Common myeloid progenitor, CD34-positive (primary cell): ENCODE measurements around the gene CTXND1.

Experiments
- CTCF ChIA-PET: fragments of 350-600 bp; sonication (Branson Sonifier 250); formaldehyde crosslinking; loops from one replicate; lab custom pipeline; 2021; ENCODE audit warnings: antibody characterized with exemption; lab: Charles Lee
- POLR2A ChIA-PET: fragments of 350-600 bp; sonication (Branson Sonifier 250); formaldehyde crosslinking; loops from one replicate; lab custom pipeline; 2021; ENCODE audit warnings: antibody characterized with exemption; lab: Charles Lee
- DNase-seq, 3 donors: peaks; one replicate each; pipeline versions ENCODE4 v3.0.0 to v3.0.0-alpha.2; 2013
- H3K27ac ChIP-seq, 2 experiments: 1 replicate in 1 of 2; 2 replicates in 1 of 2; pipeline ENCODE4 v1.7.0; 2013; ENCODE audit warnings: inconsistent platforms in 2 of 2, low read length in 2 of 2, mild to moderate bottlenecking in 2 of 2, low read depth in 1 of 2, moderate library complexity in 1 of 2; ENCODE audit not compliant: severe bottlenecking in 2 of 2, insufficient read depth in 1 of 2, poor library complexity in 1 of 2
- H3K27me3 ChIP-seq, 5 experiments: replicated peaks in 2 of 5; 1 replicate in 3 of 5; 2 replicates in 2 of 5; pipeline versions ENCODE4 v1.6.1 to v1.7.0; 2013; ENCODE audit warnings: low read length in 4 of 5, mild to moderate bottlenecking in 2 of 5, moderate library complexity in 2 of 5, inconsistent platforms in 1 of 5; ENCODE audit not compliant: insufficient read depth in 5 of 5, control insufficient read depth in 4 of 5
- H3K36me3 ChIP-seq, 4 experiments: 1 replicate in 2 of 4; 2 replicates in 2 of 4; pipeline versions ENCODE4 v1.6.1 to v1.7.0; 2013; ENCODE audit warnings: low read length in 3 of 4, control low read depth in 1 of 4, mild to moderate bottlenecking in 1 of 4; ENCODE audit not compliant: control insufficient read depth in 4 of 4, insufficient read depth in 4 of 4
- H3K4me1 ChIP-seq, 4 experiments: 1 replicate in 3 of 4; 2 replicates in 1 of 4; pipeline versions ENCODE4 v1.6.1 to v1.7.1; 2013; ENCODE audit warnings: low read length in 3 of 4, mild to moderate bottlenecking in 3 of 4, control low read depth in 1 of 4, inconsistent platforms in 1 of 4, moderate library complexity in 1 of 4; ENCODE audit not compliant: control insufficient read depth in 4 of 4, insufficient read depth in 4 of 4; ENCODE audit errors: control extremely low read depth in 1 of 4
- H3K4me3 ChIP-seq, 7 experiments: 1 replicate in 4 of 7; 2 replicates in 3 of 7; pipeline versions ENCODE4 v1.5.1 to v1.7.0; 2013; ENCODE audit warnings: mild to moderate bottlenecking in 7 of 7, low read length in 6 of 7, moderate library complexity in 6 of 7, inconsistent platforms in 2 of 7, low read depth in 2 of 7, control low read depth in 1 of 7; ENCODE audit not compliant: insufficient read depth in 4 of 7, control insufficient read depth in 1 of 7; ENCODE audit errors: extremely low read depth in 1 of 7
- H3K9me3 ChIP-seq, 5 experiments: 1 replicate in 4 of 5; 2 replicates in 1 of 5; pipeline versions ENCODE4 v1.6.1 to v1.7.1; 2013; ENCODE audit warnings: low read length in 4 of 5, mild to moderate bottlenecking in 2 of 5, inconsistent platforms in 1 of 5, low read depth in 1 of 5, moderate library complexity in 1 of 5; ENCODE audit not compliant: control insufficient read depth in 4 of 5, insufficient read depth in 2 of 5; ENCODE audit errors: control extremely low read depth in 1 of 5
- WGBS: methylation state at CpG from one replicate; pipeline ENCODE4 v1.1.5; 2013; ENCODE audit not compliant: insufficient coverage; 5-methylcytosine and 5-hydroxymethylcytosine counted together

The CTXND1 gene

DNA sequence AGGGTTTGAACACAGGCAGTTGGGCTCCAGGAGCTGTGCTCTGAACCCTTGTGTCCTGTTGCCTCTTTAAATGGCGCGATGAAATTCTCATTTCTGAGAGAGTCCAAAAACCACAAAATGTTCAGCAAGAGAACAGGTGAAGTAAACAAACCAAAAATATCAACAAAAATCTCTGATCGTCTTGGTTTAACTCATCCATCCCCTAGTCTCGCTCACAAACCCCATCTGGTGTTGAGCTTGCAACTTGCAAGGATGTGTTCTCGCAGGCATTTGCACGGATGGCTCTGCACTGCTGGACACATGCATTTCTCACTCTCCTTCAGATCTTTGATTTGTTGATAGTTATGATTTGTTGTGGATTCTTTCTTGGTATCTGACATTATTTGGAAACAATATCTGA lies 68.1 kb downstream of the CTXND1 start:
- DNase-seq = no peak
- CTCF ChIA-PET = interaction anchor here (0.7 kb wide), 1 partner anchor 10 kb away, joined by 3 read pairs; no protein-coding TSS in a partner anchor
- no peak overlapping the region for H3K4me3 ChIP-seq
- H3K27me3 ChIP-seq = no peaks in the 10 kb centered on the region
- peaks cover 11 to 97% (median 70%) of the 10 kb centered on the region in 4 experiments for H3K36me3 ChIP-seq
- H3K27ac ChIP-seq = no peak overlapping the region
- H3K4me1 ChIP-seq = no peaks in the 10 kb centered on the region
- 88% methylated on average over 3 of the region's 6 CpGs for WGBS
- POLR2A ChIA-PET = no interaction called here
- peaks cover 0 to 3% (median 0%) of the 10 kb centered on the region in 5 experiments for H3K9me3 ChIP-seq

DNA sequence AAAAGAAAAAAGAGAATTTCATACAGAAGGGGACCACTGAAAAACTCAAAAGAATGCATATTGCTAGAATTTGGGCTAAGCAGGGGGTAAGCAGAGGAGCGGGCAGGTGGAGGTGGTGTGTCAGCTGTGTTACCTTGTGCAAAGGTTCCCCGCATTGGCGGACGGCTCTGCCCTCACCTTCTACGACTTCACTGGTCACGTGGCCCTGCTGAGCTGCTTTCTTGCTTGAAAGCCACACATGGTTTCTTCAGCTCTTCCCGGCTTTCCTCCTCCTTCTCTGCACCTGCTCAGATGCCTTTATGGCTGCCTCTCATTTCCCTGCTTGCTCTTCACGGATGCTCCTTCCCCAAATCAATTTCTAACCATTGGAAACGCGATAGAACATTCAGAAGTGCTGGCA lies 68.7 kb downstream of the CTXND1 start:
- H3K36me3 ChIP-seq = peaks cover 12 to 94% (median 69%) of the 10 kb centered on the region in 4 experiments
- no peak for DNase-seq
- no peak overlapping the region for H3K27ac ChIP-seq
- 96% methylated on average over 9 of the region's 10 CpGs for WGBS
- ChIA-PET POLR2A (interaction anchor here (0.5 kb wide), 1 partner anchor 570 kb away, joined by 3 read pairs; no protein-coding TSS in a partner anchor), CTCF (interaction anchor here (0.7 kb wide), 1 partner anchor 9 kb away, joined by 3 read pairs; no protein-coding TSS in a partner anchor)
- H3K4me3 ChIP-seq = no peak overlapping the region
- no peaks in the 10 kb centered on the region for H3K27me3 ChIP-seq
- no peaks in the 10 kb centered on the region for H3K4me1 ChIP-seq
- H3K9me3 ChIP-seq = peaks cover 0 to 3% (median 0%) of the 10 kb centered on the region in 5 experiments

DNA sequence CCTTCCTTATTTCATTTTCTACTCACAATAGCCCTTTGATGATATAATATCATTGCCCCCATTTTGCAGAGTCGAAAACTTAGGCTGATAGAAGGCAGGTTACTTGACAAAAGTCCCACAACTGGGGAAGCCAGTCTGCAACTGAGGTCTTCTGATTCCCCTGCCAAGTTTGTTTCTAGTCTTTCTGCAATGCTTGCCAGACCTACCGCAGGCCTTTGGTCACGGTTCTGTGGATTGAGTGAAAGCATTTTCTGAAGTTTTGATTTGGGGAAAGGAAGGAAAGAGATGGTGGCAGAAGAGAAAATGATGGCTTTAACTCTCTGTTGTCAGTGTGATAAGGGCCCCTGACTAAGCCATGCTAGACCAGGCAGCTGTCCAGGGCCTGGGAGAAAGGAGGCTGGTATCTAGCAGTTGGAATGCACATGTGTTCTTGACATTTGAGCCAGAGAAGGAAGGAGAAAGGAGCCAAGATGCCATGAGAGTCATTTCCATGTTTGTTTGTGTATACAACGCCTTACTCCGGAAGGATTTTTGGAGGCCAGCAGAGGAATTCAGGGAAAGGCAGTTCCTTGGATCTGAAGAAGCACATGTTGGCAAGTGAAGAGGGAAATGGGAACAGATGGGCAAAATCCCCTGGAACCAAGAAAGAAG lies 69.3 kb downstream of the CTXND1 start:
- Histone ChIP-seq H3K36me3 (peaks cover 13 to 94% (median 66%) of the 10 kb centered on the region in 4 experiments), H3K27me3 (no peaks in the 10 kb centered on the region), H3K27ac (no peak overlapping the region), H3K4me1 (no peaks in the 10 kb centered on the region), H3K9me3 (peaks cover 0 to 3% (median 0%) of the 10 kb centered on the region in 5 experiments), H3K4me3 (no peak overlapping the region)
- POLR2A ChIA-PET = interaction anchor here (0.5 kb wide), 1 partner anchor 571 kb away, joined by 3 read pairs; no protein-coding TSS in a partner anchor
- WGBS = 98% methylated on average over 5 of the region's 5 CpGs
- DNase-seq = no peak
- CTCF ChIA-PET = interaction anchor here (0.7 to 1.2 kb wide), 2 partner anchors 9 to 69 kb away, joined by 3 read pairs; no protein-coding TSS in a partner anchor

DNA sequence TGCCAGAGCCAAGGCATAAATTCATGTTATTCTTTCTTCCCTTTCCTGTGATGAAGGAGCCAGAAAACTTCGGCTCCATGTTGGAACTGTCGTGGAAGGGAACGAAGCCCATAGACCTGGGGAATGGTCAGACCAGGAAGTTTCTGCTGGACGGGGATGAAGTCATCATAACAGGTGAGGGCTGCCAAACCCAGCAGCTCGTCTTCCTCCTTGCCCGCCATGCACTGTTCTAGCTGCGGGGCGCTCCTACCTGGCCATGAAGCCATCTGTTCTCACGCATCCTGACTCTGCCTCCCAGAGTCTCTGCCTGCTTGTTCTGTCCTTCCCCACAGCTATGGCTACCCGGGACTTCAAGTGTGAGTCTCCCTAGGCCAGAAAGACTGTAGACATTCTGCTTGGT lies 71.0 kb downstream of the CTXND1 start:
- no peak overlapping the region for H3K27ac ChIP-seq
- H3K4me1 ChIP-seq = no peaks in the 10 kb centered on the region
- CTCF ChIA-PET = interaction anchor here (1.3 kb wide), 1 partner anchor 8 kb away, joined by 4 read pairs; no protein-coding TSS in a partner anchor

DNA sequence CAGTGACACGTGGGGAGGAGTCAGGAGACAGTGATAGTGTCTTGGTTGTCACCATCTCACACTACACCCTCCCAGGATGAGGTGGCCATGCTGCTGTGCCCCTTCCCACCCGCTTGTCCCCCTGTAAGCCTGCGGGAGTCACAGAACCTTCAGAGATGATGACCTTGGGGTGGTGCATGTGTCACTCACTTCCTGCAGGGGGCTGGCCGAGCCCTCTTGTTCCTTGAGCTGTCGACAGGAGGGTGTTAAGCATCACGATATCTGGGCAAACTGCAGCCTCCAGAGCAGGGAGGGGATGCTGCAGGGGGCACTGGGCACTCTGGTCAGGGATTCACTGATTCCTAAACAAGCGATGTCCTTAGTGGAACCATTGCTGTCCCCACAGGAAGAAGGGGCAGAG lies 71.5 kb downstream of the CTXND1 start:
- ChIA-PET CTCF (interaction anchor here (1.3 kb wide), 1 partner anchor 8 kb away, joined by 4 read pairs; no protein-coding TSS in a partner anchor), POLR2A (interaction anchor here (0.5 kb wide), 1 partner anchor 45 kb away, joined by 3 read pairs; no protein-coding TSS in a partner anchor)
- H3K27ac ChIP-seq = no peak overlapping the region
- 99% methylated on average over 7 of the region's 7 CpGs for WGBS
- peaks cover 0 to 3% (median 0%) of the 10 kb centered on the region in 5 experiments for H3K9me3 ChIP-seq
- no peak overlapping the region for H3K4me3 ChIP-seq
- H3K36me3 ChIP-seq = peaks cover 9 to 88% (median 58%) of the 10 kb centered on the region in 4 experiments
- no peaks in the 10 kb centered on the region for H3K4me1 ChIP-seq
- DNase-seq = no peak
- no peaks in the 10 kb centered on the region for H3K27me3 ChIP-seq

More for the DNA sequence above, 71.0 kb downstream of the CTXND1 start:
- Histone ChIP-seq H3K9me3 (peaks cover 0 to 3% (median 0%) of the 10 kb centered on the region in 5 experiments), H3K27me3 (no peaks in the 10 kb centered on the region), H3K36me3 (peaks cover 9 to 92% (median 61%) of the 10 kb centered on the region in 4 experiments), H3K4me3 (no peak overlapping the region)
- POLR2A ChIA-PET = no interaction called here
- WGBS = 98% methylated on average over 10 of the region's 10 CpGs
- no peak for DNase-seq

DNA sequence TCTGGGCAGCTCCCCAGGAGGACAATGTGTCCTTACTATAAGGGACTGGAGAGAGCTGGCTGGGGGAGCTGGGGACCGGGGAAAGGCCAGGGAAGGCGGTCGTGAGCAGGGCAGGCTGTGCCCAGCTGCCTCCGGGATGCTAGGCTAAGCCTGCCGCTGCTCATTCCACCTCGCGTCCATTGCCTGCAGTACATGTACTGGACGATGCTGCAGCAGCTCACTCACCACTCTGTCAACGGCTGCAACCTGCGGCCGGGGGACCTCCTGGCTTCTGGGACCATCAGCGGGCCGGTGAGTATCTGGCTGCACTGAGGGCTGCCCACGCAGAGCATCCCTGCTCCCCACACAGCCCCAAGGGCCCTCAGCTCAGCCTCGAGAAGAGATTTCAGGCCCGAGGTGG lies 72.1 kb downstream of the CTXND1 start:
- WGBS = 89% methylated on average over 14 of the region's 16 CpGs
- DNase-seq = no peak
- Histone ChIP-seq H3K27ac (no peak overlapping the region), H3K4me3 (no peak overlapping the region), H3K9me3 (peaks cover 0 to under 1% (median 0%) of the 10 kb centered on the region in 5 experiments), H3K36me3 (peaks cover 9 to 88% (median 59%) of the 10 kb centered on the region in 4 experiments), H3K4me1 (no peaks in the 10 kb centered on the region), H3K27me3 (no peaks in the 10 kb centered on the region)
- ChIA-PET POLR2A (interaction anchor here (0.5 kb wide), 1 partner anchor 44 kb away, joined by 3 read pairs; no protein-coding TSS in a partner anchor), CTCF (interaction anchor here (1.0 kb wide), 1 partner anchor 19 kb away, joined by 6 read pairs; no protein-coding TSS in a partner anchor)
